DOHH2 (cell line): ENCODE data around the gene HOXA1.

Source experiments
- H3F3A ChIP-seq: fragments of 200-600 bp; sonication (generic), shearing (Covaris generic); 2 replicates; pipeline ENCODE4 v1.6.0; 2016; ENCODE audit warnings: antibody characterized with exemption, mild to moderate bottlenecking; ENCODE audit not compliant: control insufficient read depth, insufficient read depth
- H3K27ac ChIP-seq: fragments of 200-600 bp; sonication (generic); 2 replicates; pipeline ENCODE4 v1.5.1; 2014; ENCODE audit warnings: low read depth, mild to moderate bottlenecking, low read length, moderate library complexity
- H3K27me3 ChIP-seq: fragments of 200-600 bp; sonication (generic); 2 replicates; pipeline ENCODE4 v1.6.1; 2014; ENCODE audit warnings: mild to moderate bottlenecking, low read length, mixed read lengths; ENCODE audit not compliant: control insufficient read depth
- H3K36me3 ChIP-seq: fragments of 200-600 bp; sonication (generic); 2 replicates; pipeline ENCODE4 v1.6.1; 2014; ENCODE audit warnings: mild to moderate bottlenecking, low read length, moderate library complexity, mixed read lengths; ENCODE audit not compliant: control insufficient read depth
- H3K4me1 ChIP-seq: fragments of 200-600 bp; sonication (generic); 2 replicates; pipeline ENCODE4 v1.6.1; 2014; ENCODE audit warnings: mild to moderate bottlenecking, low read length, mixed read lengths; ENCODE audit not compliant: control insufficient read depth
- H3K4me2 ChIP-seq: fragments of 200-600 bp; sonication (generic); 2 replicates; pipeline ENCODE4 v1.6.0; 2014; ENCODE audit warnings: mild to moderate bottlenecking, low read length, moderate library complexity
- H3K4me3 ChIP-seq: fragments of 200-600 bp; sonication (generic); 2 replicates; pipeline ENCODE4 v1.5.1; 2014; ENCODE audit warnings: mild to moderate bottlenecking, low read length, mixed read lengths
- H3K79me2 ChIP-seq: fragments of 200-600 bp; sonication (generic); 2 replicates; pipeline ENCODE4 v1.6.1; 2014; ENCODE audit warnings: mild to moderate bottlenecking, low read length, mixed read lengths; ENCODE audit not compliant: control insufficient read depth
- H3K9me2 ChIP-seq: fragments of 200-600 bp; sonication (generic); replicated peaks from 2 replicates; pipeline ENCODE4 v1.6.1; 2014; ENCODE audit warnings: mild to moderate bottlenecking, low read length, mixed read lengths; ENCODE audit not compliant: control insufficient read depth
- H3K9me3 ChIP-seq: fragments of 200-600 bp; sonication (generic); 2 replicates; pipeline ENCODE4 v1.6.1; 2014; ENCODE audit warnings: antibody characterized with exemption, low read length, mixed read lengths; ENCODE audit not compliant: control insufficient read depth, insufficient read depth
- H4K20me1 ChIP-seq: fragments of 200-600 bp; sonication (generic); 2 replicates; pipeline ENCODE4 v1.6.0; 2014; ENCODE audit warnings: low read depth, mild to moderate bottlenecking, antibody characterized with exemption, low read length, moderate library complexity; ENCODE audit not compliant: control insufficient read depth, insufficient read depth
- EZH2phosphoT487 ChIP-seq: fragments of 200-600 bp; sonication (generic); IDR thresholded peaks from 2 replicates; pipeline ENCODE4 v1.6.1; 2017; ENCODE audit warnings: borderline replicate concordance, mild to moderate bottlenecking, antibody characterized with exemption, low read length, moderate library complexity, mixed read lengths
- TF ChIP-seq, protein P1 (sequence below): fragments of 200-600 bp; sonication (generic); IDR thresholded peaks from one replicate; pipeline ENCODE4 v1.5.1; 2014; ENCODE audit warnings: antibody characterized with exemption, mild to moderate bottlenecking, low read depth, low read length; ENCODE audit not compliant: poor library complexity, severe bottlenecking

The HOXA1 gene

DNA sequence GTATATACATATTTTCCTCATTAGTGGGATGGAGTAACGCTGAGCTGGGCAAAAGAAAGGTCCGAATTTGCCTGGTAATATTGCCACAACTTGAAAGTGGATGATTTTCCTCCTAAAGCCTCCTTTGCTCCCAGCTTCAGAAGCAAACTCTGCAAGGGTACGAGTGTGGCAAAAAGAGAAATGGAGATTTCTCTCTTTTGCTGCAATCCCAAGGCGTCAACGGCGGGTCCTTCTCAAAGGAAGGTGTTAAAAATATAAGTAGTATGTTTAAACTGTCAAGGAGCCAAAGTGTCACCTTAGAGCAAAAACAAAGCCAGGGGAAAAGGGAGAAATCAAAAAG lies 19.1 kb upstream of the HOXA1 start:
- no peak for TF ChIP-seq EZH2phosphoT487
- TF ChIP-seq, protein P1, sequence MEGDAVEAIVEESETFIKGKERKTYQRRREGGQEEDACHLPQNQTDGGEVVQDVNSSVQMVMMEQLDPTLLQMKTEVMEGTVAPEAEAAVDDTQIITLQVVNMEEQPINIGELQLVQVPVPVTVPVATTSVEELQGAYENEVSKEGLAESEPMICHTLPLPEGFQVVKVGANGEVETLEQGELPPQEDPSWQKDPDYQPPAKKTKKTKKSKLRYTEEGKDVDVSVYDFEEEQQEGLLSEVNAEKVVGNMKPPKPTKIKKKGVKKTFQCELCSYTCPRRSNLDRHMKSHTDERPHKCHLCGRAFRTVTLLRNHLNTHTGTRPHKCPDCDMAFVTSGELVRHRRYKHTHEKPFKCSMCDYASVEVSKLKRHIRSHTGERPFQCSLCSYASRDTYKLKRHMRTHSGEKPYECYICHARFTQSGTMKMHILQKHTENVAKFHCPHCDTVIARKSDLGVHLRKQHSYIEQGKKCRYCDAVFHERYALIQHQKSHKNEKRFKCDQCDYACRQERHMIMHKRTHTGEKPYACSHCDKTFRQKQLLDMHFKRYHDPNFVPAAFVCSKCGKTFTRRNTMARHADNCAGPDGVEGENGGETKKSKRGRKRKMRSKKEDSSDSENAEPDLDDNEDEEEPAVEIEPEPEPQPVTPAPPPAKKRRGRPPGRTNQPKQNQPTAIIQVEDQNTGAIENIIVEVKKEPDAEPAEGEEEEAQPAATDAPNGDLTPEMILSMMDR, result no peak
- H3K9me2 ChIP-seq, result no peaks in the 10 kb centered on the region
- H3K27me3 ChIP-seq, result no peaks in the 10 kb centered on the region
- no peaks in the 10 kb centered on the region for H3K9me3 ChIP-seq
- no peaks in the 10 kb centered on the region for H3F3A ChIP-seq
- H3K36me3 ChIP-seq, result no peaks in the 10 kb centered on the region
- H3K4me3 ChIP-seq, result no peak overlapping the region
- no peak overlapping the region for H3K27ac ChIP-seq
- no peaks in the 10 kb centered on the region for H4K20me1 ChIP-seq
- no peak overlapping the region for H3K4me2 ChIP-seq
- H3K4me1 ChIP-seq, result no peaks in the 10 kb centered on the region
- no peaks in the 10 kb centered on the region for H3K79me2 ChIP-seq

- no peaks in the 10 kb centered on the region for H3K9me2 ChIP-seq
- H3K36me3 ChIP-seq, result no peaks in the 10 kb centered on the region
- no peak overlapping the region for H3K4me2 ChIP-seq
- no peaks in the 10 kb centered on the region for H4K20me1 ChIP-seq
- H3K9me3 ChIP-seq, result no peaks in the 10 kb centered on the region
- no peaks in the 10 kb centered on the region for H3K79me2 ChIP-seq
- H3K4me1 ChIP-seq, result no peaks in the 10 kb centered on the region
- no peaks in the 10 kb centered on the region for H3K27me3 ChIP-seq
- H3F3A ChIP-seq, result no peaks in the 10 kb centered on the region
- TF ChIP-seq EZH2phosphoT487, result no peak
- no peak overlapping the region for H3K27ac ChIP-seq
- H3K4me3 ChIP-seq, result no peak overlapping the region
Measured at GRCh38 chr7:27113991-27114769, 18.4 kb upstream of the HOXA1 start.

DNA sequence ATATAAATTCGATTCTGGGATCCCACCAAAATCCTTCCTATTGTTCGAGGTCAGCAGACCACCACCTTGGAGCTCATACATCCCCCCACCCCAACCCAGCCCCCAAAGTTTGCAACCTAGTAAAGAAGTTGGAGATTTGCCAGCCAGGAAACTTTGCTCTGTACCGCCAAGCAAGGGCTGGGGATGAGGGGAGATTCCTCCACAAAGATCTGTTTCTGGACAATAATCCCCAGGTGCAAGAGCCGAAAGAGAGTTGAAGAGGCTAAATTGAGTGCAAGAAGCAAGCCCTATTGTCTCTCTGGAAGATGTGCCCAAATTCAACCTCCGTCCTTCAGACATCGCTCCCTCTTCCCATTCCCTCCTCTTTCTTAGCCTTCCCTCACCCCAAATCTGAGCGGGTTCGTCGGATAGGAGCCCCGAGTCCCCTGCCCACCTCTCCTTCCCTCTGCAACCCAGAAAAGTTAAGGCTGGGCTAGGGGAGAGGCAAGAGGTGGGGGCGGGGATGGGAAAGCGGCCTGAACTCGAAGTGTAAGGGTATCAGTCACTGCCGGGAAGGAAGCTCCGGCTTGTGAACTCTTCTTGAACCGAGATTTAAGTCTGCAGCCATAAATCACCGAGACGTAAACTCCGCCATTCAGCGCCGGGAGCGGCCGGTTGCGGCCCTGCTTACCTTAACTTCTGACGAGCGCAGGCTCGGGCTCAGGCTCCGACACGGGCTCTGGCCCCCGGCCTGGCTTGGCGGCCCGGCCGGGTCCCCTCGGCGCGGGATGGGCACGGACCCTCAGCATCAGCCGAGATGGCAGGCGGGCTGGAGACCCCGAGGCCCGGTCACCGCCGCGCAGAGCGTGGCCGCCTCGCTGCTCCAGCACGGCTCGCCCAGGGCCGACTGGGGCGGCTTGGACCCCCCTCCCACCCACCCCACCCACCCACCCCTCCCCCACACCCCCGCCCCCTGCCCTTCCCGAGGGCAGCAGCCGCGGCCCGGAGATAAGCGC lies 17.5 kb upstream of the HOXA1 start:
- Histone ChIP-seq H3K4me1 (no peaks in the 10 kb centered on the region), H3K4me2 (no peak overlapping the region), H3K4me3 (no peak overlapping the region), H3F3A (no peaks in the 10 kb centered on the region), H3K79me2 (no peaks in the 10 kb centered on the region), H3K27ac (no peak overlapping the region), H3K9me2 (no peaks in the 10 kb centered on the region), H3K9me3 (no peaks in the 10 kb centered on the region), H4K20me1 (no peaks in the 10 kb centered on the region), H3K27me3 (no peaks in the 10 kb centered on the region), H3K36me3 (no peaks in the 10 kb centered on the region)
- TF ChIP-seq, protein P1, result no peak
- no peak for TF ChIP-seq EZH2phosphoT487

DNA sequence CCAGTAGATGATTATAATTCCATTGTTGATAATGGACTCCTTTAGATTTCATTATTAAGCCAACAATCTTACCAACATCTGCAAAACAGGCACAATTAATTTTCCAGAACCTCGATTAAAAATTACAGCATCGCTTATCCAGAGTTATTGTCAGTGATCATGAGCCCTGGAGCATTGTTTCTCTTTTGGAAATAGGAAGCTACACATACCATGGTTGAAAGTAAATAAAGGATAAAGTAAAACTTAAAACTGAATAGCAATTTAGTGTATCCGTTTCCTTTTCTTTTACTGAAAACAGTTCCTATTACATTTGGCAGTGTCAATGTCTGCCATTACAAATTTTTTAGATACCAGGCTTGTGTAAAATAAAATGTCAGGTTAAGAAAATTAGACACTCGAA lies 16.6 kb upstream of the HOXA1 start:
- Histone ChIP-seq H4K20me1 (no peaks in the 10 kb centered on the region), H3K27ac (no peak overlapping the region), H3K4me3 (no peak overlapping the region), H3K79me2 (no peaks in the 10 kb centered on the region), H3K4me1 (no peaks in the 10 kb centered on the region), H3K4me2 (no peak overlapping the region), H3K36me3 (no peaks in the 10 kb centered on the region), H3K9me3 (no peaks in the 10 kb centered on the region), H3K27me3 (no peaks in the 10 kb centered on the region), H3K9me2 (no peaks in the 10 kb centered on the region), H3F3A (no peaks in the 10 kb centered on the region)
- TF ChIP-seq, protein P1, result no peak
- no peak for TF ChIP-seq EZH2phosphoT487
